Activated naive CD8-positive, alpha-beta T cell treated with anti-CD3 and anti-CD28 coated beads, Interleukin-2, amount 50 U/mL, for 24 hours (primary cell): ENCODE results near the gene MPRIP.

Experiments used
- ATAC-seq: fragments of 150-1000 bp; cut with Tn5 transposase; one replicate; pipeline ENCODE4 v1.10.0; 2021
- DNase-seq: peaks from one replicate; pipeline ENCODE4 v3.0.0; 2021
- H3K27ac Mint-ChIP-seq: one replicate; pipeline ENCODE4 v1.8.0; 2021; ENCODE audit warnings: mild to moderate bottlenecking, mixed read lengths
- H3K27me3 Mint-ChIP-seq: one replicate; pipeline ENCODE4 v1.8.0; 2021; ENCODE audit warnings: mixed read lengths
- H3K36me3 Mint-ChIP-seq: one replicate; pipeline ENCODE4 v1.8.0; 2021; ENCODE audit warnings: low read depth, mixed read lengths
- H3K4me1 Mint-ChIP-seq: one replicate; pipeline ENCODE4 v1.8.0; 2021; ENCODE audit warnings: mixed read lengths
- H3K4me3 Mint-ChIP-seq: one replicate; pipeline ENCODE4 v1.8.0; 2021; ENCODE audit warnings: mild to moderate bottlenecking, moderate library complexity, mixed read lengths
- H3K9me3 Mint-ChIP-seq: one replicate; pipeline ENCODE4 v1.8.0; 2021; ENCODE audit warnings: mixed read lengths

Gene MPRIP

DNA sequence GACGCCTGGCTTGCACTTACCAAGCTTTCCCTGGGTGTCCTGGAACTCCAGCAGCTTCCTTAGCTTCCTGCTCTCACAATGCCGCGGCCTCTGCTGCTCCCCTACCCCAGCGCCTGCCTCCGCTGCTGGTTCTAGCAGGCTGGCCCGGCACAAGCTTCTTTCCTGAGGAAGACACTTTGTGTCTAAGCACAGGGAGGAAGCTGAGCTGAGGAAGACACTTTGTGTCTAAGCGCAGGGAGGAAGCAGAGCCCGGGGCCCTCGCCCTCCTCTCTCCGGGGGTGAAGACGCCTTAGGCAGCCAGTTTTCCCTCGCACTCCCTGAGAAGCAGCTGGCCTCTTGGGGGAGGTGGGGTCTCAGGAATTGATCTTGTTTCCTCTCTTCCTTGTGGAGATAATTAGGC, 99.0 kb downstream of the MPRIP start:
- ATAC-seq: no peak
- H3K9me3 Mint-ChIP-seq: no peaks in the 10 kb centered on the region
- H3K27me3 Mint-ChIP-seq: no peaks in the 10 kb centered on the region
- H3K27ac Mint-ChIP-seq: no peak overlapping the region
- no peak overlapping the region for H3K4me3 Mint-ChIP-seq
- H3K36me3 Mint-ChIP-seq: peaks cover 5% of the 10 kb centered on the region
- H3K4me1 Mint-ChIP-seq: no peaks in the 10 kb centered on the region
- no peak for DNase-seq

DNA sequence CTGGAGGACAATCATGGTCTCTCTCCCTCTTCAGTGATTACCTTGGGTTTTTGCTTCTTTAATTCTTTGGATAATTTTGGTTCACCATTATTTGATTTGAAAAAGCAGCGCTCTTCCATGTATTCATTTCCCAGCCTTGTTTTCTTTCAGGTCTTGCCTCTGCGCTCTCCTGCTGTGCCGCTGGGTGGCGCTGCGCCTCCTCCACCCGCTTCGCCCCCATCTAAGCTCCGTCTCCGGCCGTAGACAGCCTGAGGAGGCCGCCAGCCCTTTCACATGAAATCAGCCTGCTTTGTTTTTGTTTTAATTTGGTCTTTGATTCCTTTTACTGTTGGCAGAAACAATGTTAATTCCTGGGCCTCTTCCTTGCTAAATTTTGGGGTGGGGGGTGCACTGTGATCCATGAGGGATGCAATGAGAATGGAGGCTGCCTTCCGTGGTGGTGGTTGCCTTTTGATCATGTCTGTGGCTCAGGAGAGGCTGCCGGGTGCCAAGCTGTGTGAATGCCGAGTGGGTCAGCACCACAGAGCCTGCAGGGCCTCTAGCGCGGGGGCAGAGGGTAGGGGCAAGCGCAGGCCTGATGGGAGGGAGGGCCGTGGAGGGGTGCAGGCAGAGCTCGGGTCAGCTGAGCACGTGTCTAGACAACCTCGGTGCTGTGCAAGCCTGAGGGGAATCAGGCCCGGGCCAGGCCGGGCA, 99.7 kb downstream of the MPRIP start:
- H3K27ac Mint-ChIP-seq: no peak overlapping the region
- ATAC-seq (no peak), DNase-seq (peak; percentile 42)
- H3K36me3 Mint-ChIP-seq: peaks cover 5% of the 10 kb centered on the region
- no peak overlapping the region for H3K4me3 Mint-ChIP-seq
- no peaks in the 10 kb centered on the region for H3K4me1 Mint-ChIP-seq
- no peaks in the 10 kb centered on the region for H3K27me3 Mint-ChIP-seq
- H3K9me3 Mint-ChIP-seq: no peaks in the 10 kb centered on the region

DNA sequence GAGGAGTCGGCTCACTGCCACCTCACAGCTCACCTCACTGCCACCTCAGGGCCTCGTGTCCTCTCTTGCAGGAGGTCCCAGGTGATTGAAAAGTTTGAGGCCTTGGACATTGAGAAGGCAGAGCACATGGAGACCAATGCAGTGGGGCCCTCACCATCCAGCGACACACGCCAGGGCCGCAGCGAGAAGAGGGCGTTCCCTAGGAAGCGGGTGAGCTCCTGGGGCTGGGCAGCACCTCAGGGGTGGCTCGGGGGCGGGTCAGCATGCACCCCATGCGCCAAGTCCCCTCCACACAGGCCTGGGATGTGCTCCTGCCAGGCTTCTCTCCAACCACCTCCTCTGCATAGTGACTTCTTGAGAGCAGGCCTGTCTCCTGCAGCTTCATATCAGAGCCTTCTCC, 100.3 kb downstream of the MPRIP start:
- no peaks in the 10 kb centered on the region for H3K27me3 Mint-ChIP-seq
- DNase-seq (no peak), ATAC-seq (no peak)
- no peak overlapping the region for H3K27ac Mint-ChIP-seq
- peaks cover 9% of the 10 kb centered on the region for H3K36me3 Mint-ChIP-seq
- no peaks in the 10 kb centered on the region for H3K9me3 Mint-ChIP-seq
- H3K4me1 Mint-ChIP-seq: no peaks in the 10 kb centered on the region
- no peak overlapping the region for H3K4me3 Mint-ChIP-seq

- Mint-ChIP-seq H3K4me1 (no peaks in the 10 kb centered on the region), H3K27ac (no peak overlapping the region)
- ATAC-seq: no peak
These were observed 101.2 kb downstream of the MPRIP start for GRCh38 chr17:17143501-17143900.

DNA sequence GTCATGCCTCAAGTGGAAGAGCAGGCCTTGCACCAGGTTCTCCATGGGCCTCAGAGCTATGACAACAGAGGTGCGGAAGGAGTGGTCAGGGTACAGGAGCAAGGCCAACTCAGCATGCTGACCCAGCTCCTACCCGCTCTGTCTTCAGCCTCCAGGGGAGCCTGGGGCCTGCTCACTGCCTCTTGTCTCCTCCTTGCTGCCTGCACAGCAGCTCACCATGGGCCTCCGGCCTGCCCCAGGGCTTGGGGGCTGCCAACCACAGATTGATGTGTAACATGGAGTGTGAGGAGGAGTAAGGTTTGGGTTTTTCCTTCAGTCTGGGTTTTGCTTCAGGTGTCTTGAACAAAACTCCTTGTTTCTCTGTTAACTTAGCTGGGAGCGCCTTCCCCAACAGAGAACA, 101.8 kb downstream of the MPRIP start:
- Mint-ChIP-seq H3K36me3 (peaks cover 13% of the 10 kb centered on the region), H3K27ac (no peak overlapping the region), H3K9me3 (no peaks in the 10 kb centered on the region), H3K27me3 (no peaks in the 10 kb centered on the region), H3K4me1 (no peaks in the 10 kb centered on the region), H3K4me3 (no peak overlapping the region)
- ATAC-seq (no peak), DNase-seq (no peak)

More at GRCh38 chr17:17143501-17143900, 101.2 kb downstream of the MPRIP start:
- no peaks in the 10 kb centered on the region for H3K27me3 Mint-ChIP-seq
- no peaks in the 10 kb centered on the region for H3K9me3 Mint-ChIP-seq
- H3K4me3 Mint-ChIP-seq: no peak overlapping the region
- DNase-seq: no peak
- peaks cover 12% of the 10 kb centered on the region for H3K36me3 Mint-ChIP-seq

- Mint-ChIP-seq H3K9me3 (no peaks in the 10 kb centered on the region), H3K27me3 (no peaks in the 10 kb centered on the region), H3K27ac (no peak overlapping the region), H3K4me1 (peaks cover 4% of the 10 kb centered on the region), H3K36me3 (peaks cover 17% of the 10 kb centered on the region), H3K4me3 (no peak overlapping the region)
- ATAC-seq (no peak), DNase-seq (no peak)
These were observed 102.8 kb downstream of the MPRIP start for GRCh38 chr17:17144916-17145665.

GRCh38 chr17:17146786-17147406, 104.6 kb downstream of the MPRIP start:
- H3K9me3 Mint-ChIP-seq: no peaks in the 10 kb centered on the region
- H3K27me3 Mint-ChIP-seq: no peaks in the 10 kb centered on the region
- H3K4me1 Mint-ChIP-seq: peaks cover 19% of the 10 kb centered on the region
- no peak overlapping the region for H3K4me3 Mint-ChIP-seq
- no peak overlapping the region for H3K27ac Mint-ChIP-seq
- DNase-seq (no peak), ATAC-seq (peak; percentile 41)
- H3K36me3 Mint-ChIP-seq: peaks cover 20% of the 10 kb centered on the region

GRCh38 chr17:17147821-17148220, 105.6 kb downstream of the MPRIP start:
- ATAC-seq (no peak), DNase-seq (no peak)
- Mint-ChIP-seq H3K9me3 (no peaks in the 10 kb centered on the region), H3K4me1 (peaks cover 23% of the 10 kb centered on the region), H3K4me3 (no peak overlapping the region), H3K36me3 (peaks cover 21% of the 10 kb centered on the region), H3K27ac (no peak overlapping the region), H3K27me3 (no peaks in the 10 kb centered on the region)

GRCh38 chr17:17149520-17150447, 107.5 kb downstream of the MPRIP start:
- ATAC-seq: no peak
- no peak for DNase-seq
- Mint-ChIP-seq H3K27me3 (no peaks in the 10 kb centered on the region), H3K4me1 (peaks cover 35% of the 10 kb centered on the region), H3K9me3 (no peaks in the 10 kb centered on the region), H3K4me3 (no peak overlapping the region), H3K36me3 (peaks cover 33% of the 10 kb centered on the region), H3K27ac (no peak overlapping the region)

- H3K4me3 Mint-ChIP-seq: no peak overlapping the region
- no peak for DNase-seq
These were observed 108.2 kb downstream of the MPRIP start for GRCh38 chr17:17150448-17150800.

DNA sequence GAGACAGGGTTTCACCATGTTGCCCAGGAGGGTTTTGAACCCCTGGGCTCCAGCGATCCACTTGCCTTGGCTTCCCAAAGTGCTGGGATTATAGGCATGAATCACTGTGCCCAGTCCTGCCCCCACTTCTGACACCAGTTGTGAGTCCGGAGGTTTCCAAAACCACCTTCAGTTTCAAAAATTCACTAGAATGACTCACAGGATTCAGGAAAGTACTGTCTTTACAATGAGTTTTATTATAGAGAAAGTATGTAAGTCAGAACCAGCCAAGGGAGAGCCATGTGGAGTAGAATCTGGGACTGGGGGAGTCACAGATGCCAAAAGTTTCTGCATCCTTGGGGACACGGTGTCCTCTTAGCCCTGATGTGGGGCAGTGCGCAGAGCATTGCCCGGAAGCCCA, 108.8 kb downstream of the MPRIP start:
- Mint-ChIP-seq H3K27me3 (no peaks in the 10 kb centered on the region), H3K36me3 (peaks cover 37% of the 10 kb centered on the region), H3K27ac (peak overlapping the region; percentile 73), H3K9me3 (no peaks in the 10 kb centered on the region), H3K4me1 (peaks cover 38% of the 10 kb centered on the region), H3K4me3 (no peak overlapping the region)
- DNase-seq (no peak), ATAC-seq (peak; percentile 19)

More at GRCh38 chr17:17150448-17150800, 108.2 kb downstream of the MPRIP start:
- no peak for ATAC-seq
- Mint-ChIP-seq H3K27me3 (no peaks in the 10 kb centered on the region), H3K9me3 (no peaks in the 10 kb centered on the region), H3K27ac (peak overlapping the region; percentile 49), H3K36me3 (peaks cover 34% of the 10 kb centered on the region), H3K4me1 (peaks cover 38% of the 10 kb centered on the region)

- H3K9me3 Mint-ChIP-seq: no peaks in the 10 kb centered on the region
- H3K36me3 Mint-ChIP-seq: peaks cover 37% of the 10 kb centered on the region
- ATAC-seq (no peak), DNase-seq (no peak)
- peak overlapping the region; percentile 73 for H3K27ac Mint-ChIP-seq
- no peaks in the 10 kb centered on the region for H3K27me3 Mint-ChIP-seq
- peaks cover 38% of the 10 kb centered on the region for H3K4me1 Mint-ChIP-seq
- no peak overlapping the region for H3K4me3 Mint-ChIP-seq
These were observed 109.3 kb downstream of the MPRIP start for GRCh38 chr17:17151541-17151940.

DNA sequence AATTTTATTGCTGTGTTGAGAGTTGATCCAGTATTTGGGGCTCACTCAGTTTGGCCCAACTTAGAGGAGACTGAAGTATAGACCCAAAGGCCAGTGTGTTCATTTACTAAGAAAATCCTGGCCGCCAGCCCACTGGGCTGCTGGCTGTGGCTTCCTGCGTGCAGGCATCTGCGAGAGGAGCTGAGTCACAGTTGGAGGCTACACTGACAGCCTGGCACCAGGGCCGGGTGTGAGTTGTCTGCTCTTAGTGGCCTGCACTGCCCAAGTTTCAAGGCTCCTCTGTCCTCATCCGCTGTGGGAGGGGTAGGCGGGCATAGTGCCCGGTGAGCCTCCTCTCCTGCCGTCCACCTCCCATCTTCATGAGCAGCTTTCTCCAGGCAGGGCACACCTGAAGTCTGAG, 109.7 kb downstream of the MPRIP start:
- peak; percentile 56 for ATAC-seq
- peak overlapping the region; percentile 73 for H3K27ac Mint-ChIP-seq
- H3K4me1 Mint-ChIP-seq: peaks cover 38% of the 10 kb centered on the region
- peaks cover 37% of the 10 kb centered on the region for H3K36me3 Mint-ChIP-seq
- H3K4me3 Mint-ChIP-seq: no peak overlapping the region
- H3K9me3 Mint-ChIP-seq: no peaks in the 10 kb centered on the region
- H3K27me3 Mint-ChIP-seq: no peaks in the 10 kb centered on the region
- peak; percentile 29 for DNase-seq

DNA sequence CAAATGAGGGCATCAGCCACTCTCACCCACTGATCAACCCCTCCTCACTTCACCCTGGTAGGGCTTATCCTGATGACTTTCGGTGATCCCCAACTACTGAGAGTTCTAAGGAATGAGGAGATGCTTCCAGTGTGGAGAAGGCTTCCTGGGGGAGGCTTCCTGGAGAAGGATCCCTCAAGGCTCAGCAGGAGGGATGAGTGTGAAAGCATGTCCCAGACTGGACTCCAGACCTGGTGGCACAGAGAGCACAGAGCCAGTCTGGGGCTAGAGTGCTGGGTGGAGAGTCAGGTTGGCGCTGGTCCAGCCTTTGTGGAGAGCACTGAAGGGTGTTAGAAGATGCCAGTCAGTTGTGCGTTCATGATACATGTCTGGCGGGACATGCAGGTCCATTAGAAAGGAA, 110.1 kb downstream of the MPRIP start:
- no peak for DNase-seq
- no peaks in the 10 kb centered on the region for H3K9me3 Mint-ChIP-seq
- ATAC-seq: no peak
- peaks cover 38% of the 10 kb centered on the region for H3K4me1 Mint-ChIP-seq
- no peaks in the 10 kb centered on the region for H3K27me3 Mint-ChIP-seq
- H3K36me3 Mint-ChIP-seq: peaks cover 35% of the 10 kb centered on the region
- H3K4me3 Mint-ChIP-seq: no peak overlapping the region
- H3K27ac Mint-ChIP-seq: peak overlapping the region; percentile 7
